Mesenchymal stem cell (in vitro differentiated cells and primary cell): ENCODE measurements around the gene PRKG1.

Experiments used
- DNase-seq: peaks from one replicate; pipeline ENCODE4 v3.0.0-alpha.2; 2013
- H2AFZ ChIP-seq: one replicate; pipeline ENCODE4 v1.6.1; 2013; ENCODE audit warnings: low read depth, mild to moderate bottlenecking, control low read depth, inconsistent platforms, low read length, moderate library complexity
- H2AK5ac ChIP-seq: 2 replicates; pipeline ENCODE4 v1.6.1; 2013; ENCODE audit warnings: low read length, moderate library complexity, mild to moderate bottlenecking, inconsistent platforms; ENCODE audit not compliant: severe bottlenecking
- H2BK120ac ChIP-seq: one replicate; pipeline ENCODE4 v1.6.1; 2013; ENCODE audit warnings: low read depth, mild to moderate bottlenecking, inconsistent platforms, low read length, moderate library complexity
- H2BK12ac ChIP-seq, 2 experiments: one replicate each; pipeline ENCODE4 v1.6.1; 2013; ENCODE audit warnings: inconsistent platforms in 2 of 2, low read length in 2 of 2, mild to moderate bottlenecking in 2 of 2, moderate library complexity in 2 of 2, control low read depth in 1 of 2
- H2BK15ac ChIP-seq: one replicate; pipeline ENCODE4 v1.6.1; 2013; ENCODE audit warnings: mild to moderate bottlenecking, low read depth, inconsistent platforms; ENCODE audit not compliant: poor library complexity, severe bottlenecking
- H2BK5ac ChIP-seq: 2 replicates; pipeline ENCODE4 v1.6.1; 2013; ENCODE audit warnings: low read depth, mild to moderate bottlenecking, low read length, control low read depth, inconsistent platforms; ENCODE audit not compliant: poor library complexity, severe bottlenecking
- H3K14ac ChIP-seq, 2 experiments: one replicate each; pipeline ENCODE4 v1.6.1; 2013; ENCODE audit warnings: inconsistent platforms in 2 of 2, low read length in 2 of 2, control low read depth in 1 of 2, mild to moderate bottlenecking in 1 of 2, moderate library complexity in 1 of 2
- H3K18ac ChIP-seq, 2 experiments: one replicate each; pipeline ENCODE4 v1.6.1; 2013; ENCODE audit warnings: inconsistent platforms in 2 of 2, low read length in 2 of 2, control low read depth in 1 of 2, low read depth in 1 of 2, mild to moderate bottlenecking in 1 of 2
- H3K23ac ChIP-seq, 2 experiments: one replicate each; pipeline ENCODE4 v1.6.1; 2013; ENCODE audit warnings: inconsistent platforms in 2 of 2, low read length in 2 of 2, mild to moderate bottlenecking in 2 of 2, moderate library complexity in 2 of 2, control low read depth in 1 of 2
- H3K27ac ChIP-seq: 2 replicates; pipeline ENCODE4 v1.5.1; 2013; ENCODE audit warnings: mild to moderate bottlenecking, moderate library complexity, low read length, control low read depth, inconsistent platforms; ENCODE audit not compliant: poor library complexity, severe bottlenecking
- H3K27me3 ChIP-seq, 2 experiments: 2 replicates each; pipeline versions ENCODE4 v1.6.1 to v1.7.0; 2013; ENCODE audit warnings: low read length in 2 of 2, mild to moderate bottlenecking in 2 of 2, moderate library complexity in 2 of 2, control low read depth in 1 of 2, inconsistent platforms in 1 of 2; ENCODE audit not compliant: control insufficient read depth in 1 of 2, insufficient read depth in 1 of 2
- H3K36me3 ChIP-seq, 2 experiments: 2 replicates each; pipeline versions ENCODE4 v1.6.1 to v1.7.0; 2013; ENCODE audit warnings: low read length in 2 of 2, control low read depth in 1 of 2, inconsistent platforms in 1 of 2, low read depth in 1 of 2, mild to moderate bottlenecking in 1 of 2; ENCODE audit not compliant: insufficient read depth in 2 of 2, control insufficient read depth in 1 of 2
- H3K4ac ChIP-seq, 2 experiments: one replicate each; pipeline ENCODE4 v1.6.1; 2013; ENCODE audit warnings: inconsistent platforms in 2 of 2, low read length in 2 of 2, mild to moderate bottlenecking in 2 of 2, moderate library complexity in 2 of 2, control low read depth in 1 of 2, low read depth in 1 of 2
- H3K4me1 ChIP-seq: 2 replicates; pipeline ENCODE4 v1.6.1; 2013; ENCODE audit warnings: low read depth, low read length, control low read depth; ENCODE audit not compliant: control insufficient read depth, insufficient read depth
- H3K4me2 ChIP-seq: 2 replicates; pipeline ENCODE4 v1.6.1; 2013; ENCODE audit warnings: low read length, mild to moderate bottlenecking, inconsistent platforms; ENCODE audit not compliant: poor library complexity, severe bottlenecking
- H3K4me3 ChIP-seq, 2 experiments: 2 replicates each; pipeline versions ENCODE4 v1.5.1 to v1.7.0; 2013; ENCODE audit warnings: low read length in 2 of 2, mild to moderate bottlenecking in 2 of 2, control low read depth in 1 of 2, low read depth in 1 of 2; ENCODE audit not compliant: insufficient read depth in 1 of 2
- H3K79me1 ChIP-seq: replicated peaks from 2 replicates; pipeline ENCODE4 v1.6.1; 2013; ENCODE audit warnings: mild to moderate bottlenecking, control low read depth, low read length, inconsistent platforms; ENCODE audit not compliant: poor library complexity, severe bottlenecking
- H3K9ac ChIP-seq: 2 replicates; pipeline ENCODE4 v1.7.0; 2013; ENCODE audit warnings: mild to moderate bottlenecking, low read length, moderate library complexity
- H3K9me3 ChIP-seq: 2 replicates; pipeline ENCODE4 v1.7.0; 2013; ENCODE audit warnings: mild to moderate bottlenecking, low read length; ENCODE audit not compliant: control insufficient read depth
- H4K8ac ChIP-seq: one replicate; pipeline ENCODE4 v1.6.1; 2013; ENCODE audit warnings: inconsistent platforms, mild to moderate bottlenecking, low read length, moderate library complexity
- H4K91ac ChIP-seq: one replicate; pipeline ENCODE4 v1.6.1; 2013; ENCODE audit warnings: mild to moderate bottlenecking, low read length, inconsistent platforms
- WGBS: methylation state at CpG from one replicate; pipeline ENCODE4 v1.1.7; 2013; ENCODE audit warnings: mixed read lengths; 5-methylcytosine and 5-hydroxymethylcytosine counted together

PRKG1 gene

DNA sequence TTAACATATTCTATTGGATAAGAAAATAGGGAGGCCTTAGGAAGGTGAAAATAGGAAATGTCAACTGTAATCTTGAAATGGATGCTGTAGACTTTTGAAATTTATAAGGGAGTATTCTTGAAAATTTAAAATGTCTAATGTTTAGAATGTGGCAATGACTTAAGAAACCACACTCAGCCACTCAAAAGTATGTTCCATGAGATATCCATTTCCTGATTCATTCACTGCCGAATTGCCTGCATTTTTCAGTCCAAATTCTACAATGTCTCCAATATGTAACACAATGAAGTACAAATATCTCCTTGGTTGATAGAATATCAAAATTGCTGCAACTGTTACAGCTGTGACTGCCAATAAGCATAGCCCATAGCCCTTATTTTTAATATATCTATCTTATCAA, 25.9 kb downstream of the PRKG1 start:
- no peak overlapping the region for H3K4me2 ChIP-seq
- no peaks in the 10 kb centered on the region for H3K4me1 ChIP-seq
- no peak overlapping the region for H2BK120ac ChIP-seq
- 81% methylated on average over 1 of the region's 1 CpG for WGBS
- no peak overlapping the region for H3K18ac ChIP-seq
- H3K27me3 ChIP-seq, result no peaks in the 10 kb centered on the region
- H3K14ac ChIP-seq, result no peak overlapping the region
- no peak overlapping the region for H2AK5ac ChIP-seq
- H4K8ac ChIP-seq, result no peak overlapping the region
- H4K91ac ChIP-seq, result no peak overlapping the region
- H3K9me3 ChIP-seq, result no peaks in the 10 kb centered on the region
- no peak overlapping the region for H3K4me3 ChIP-seq
- H2BK15ac ChIP-seq, result no peak overlapping the region
- no peak overlapping the region for H3K4ac ChIP-seq
- no peak overlapping the region for H2BK12ac ChIP-seq
- H3K36me3 ChIP-seq, result no peaks in the 10 kb centered on the region
- no peak for DNase-seq
- H3K79me1 ChIP-seq, result no peaks in the 10 kb centered on the region
- no peak overlapping the region for H3K23ac ChIP-seq
- no peak overlapping the region for H2AFZ ChIP-seq
- no peak overlapping the region for H3K9ac ChIP-seq
- no peak overlapping the region for H3K27ac ChIP-seq
- H2BK5ac ChIP-seq, result no peak overlapping the region

- Histone ChIP-seq H2AFZ (no peak overlapping the region), H3K23ac (no peak overlapping the region), H2AK5ac (no peak overlapping the region), H4K8ac (no peak overlapping the region), H3K36me3 (no peaks in the 10 kb centered on the region), H3K9me3 (no peaks in the 10 kb centered on the region), H4K91ac (no peak overlapping the region), H3K9ac (no peak overlapping the region), H2BK12ac (no peak overlapping the region), H3K79me1 (no peaks in the 10 kb centered on the region), H3K4me1 (no peaks in the 10 kb centered on the region), H3K18ac (no peak overlapping the region), H2BK120ac (no peak overlapping the region), H3K4ac (no peak overlapping the region), H3K27me3 (no peaks in the 10 kb centered on the region), H3K4me2 (no peak overlapping the region), H2BK15ac (no peak overlapping the region), H2BK5ac (no peak overlapping the region), H3K4me3 (no peak overlapping the region), H3K14ac (no peak overlapping the region), H3K27ac (no peak overlapping the region)
- DNase-seq, result no peak
- WGBS, result 92% methylated on average over 2 of the region's 3 CpGs
Measured at GRCh38 chr10:51103554-51104217, 29.4 kb downstream of the PRKG1 start.

DNA sequence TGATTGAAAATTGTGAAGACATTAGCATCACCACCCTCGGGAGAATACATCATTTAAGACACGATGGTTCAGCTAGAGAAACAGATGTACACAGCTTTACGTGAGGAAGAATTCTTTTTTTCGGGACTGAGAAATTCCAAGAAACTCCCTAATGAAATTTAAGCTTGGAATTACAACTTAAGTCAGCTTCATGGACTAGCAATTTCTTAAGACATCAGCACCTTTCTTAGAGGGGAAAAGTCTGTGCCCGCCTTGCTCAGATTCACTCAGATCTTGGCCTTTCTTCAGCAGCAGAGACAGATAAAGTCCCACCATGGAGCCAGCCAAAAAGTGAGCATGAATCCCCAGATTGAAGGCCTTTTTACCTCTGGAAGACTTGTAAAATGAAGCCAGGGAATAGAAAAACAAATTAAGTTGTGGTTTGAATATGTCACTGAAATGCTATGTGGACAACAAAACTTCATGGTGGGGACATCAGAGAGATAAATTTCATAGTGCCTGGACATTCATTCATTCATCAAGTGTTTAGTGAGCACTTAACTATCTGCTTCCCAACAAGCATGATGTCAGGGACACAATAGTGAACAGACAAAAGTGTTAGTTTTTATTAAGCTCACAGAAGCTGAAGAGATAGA, 32.1 kb downstream of the PRKG1 start:
- Histone ChIP-seq H2BK15ac (no peak overlapping the region), H3K36me3 (no peaks in the 10 kb centered on the region), H3K4me1 (no peaks in the 10 kb centered on the region), H3K27ac (no peak overlapping the region), H4K91ac (no peak overlapping the region), H3K4ac (no peak overlapping the region), H3K14ac (no peak overlapping the region), H3K27me3 (no peaks in the 10 kb centered on the region), H2AK5ac (no peak overlapping the region), H3K9me3 (no peaks in the 10 kb centered on the region), H2BK12ac (no peak overlapping the region), H4K8ac (no peak overlapping the region), H3K18ac (no peak overlapping the region), H2BK120ac (no peak overlapping the region), H3K4me2 (no peak overlapping the region), H2BK5ac (no peak overlapping the region), H3K4me3 (no peak overlapping the region), H2AFZ (no peak overlapping the region), H3K23ac (no peak overlapping the region), H3K79me1 (no peaks in the 10 kb centered on the region), H3K9ac (no peak overlapping the region)
- DNase-seq, result no peak
- WGBS, result 100% methylated on average over 5 of the region's 5 CpGs

- no peak overlapping the region for H2BK15ac ChIP-seq
- WGBS, result no CpG with 5 or more reads among the region's 1 CpG
- H2AK5ac ChIP-seq, result no peak overlapping the region
Measured at GRCh38 chr10:51108406-51108805, 34.1 kb downstream of the PRKG1 start.

More at GRCh38 chr10:51108406-51108805, 34.1 kb downstream of the PRKG1 start:
- Histone ChIP-seq H3K27ac (no peak overlapping the region), H3K4me2 (no peak overlapping the region), H4K91ac (no peak overlapping the region), H3K9me3 (no peaks in the 10 kb centered on the region), H2BK120ac (no peak overlapping the region), H3K18ac (no peak overlapping the region), H3K23ac (no peak overlapping the region), H2AFZ (no peak overlapping the region), H3K9ac (no peak overlapping the region), H3K4ac (no peak overlapping the region), H2BK12ac (no peak overlapping the region), H2BK5ac (no peak overlapping the region), H3K79me1 (no peaks in the 10 kb centered on the region), H3K14ac (no peak overlapping the region), H3K36me3 (no peaks in the 10 kb centered on the region), H3K4me1 (no peaks in the 10 kb centered on the region), H3K4me3 (no peak overlapping the region), H3K27me3 (no peaks in the 10 kb centered on the region), H4K8ac (no peak overlapping the region)
- no peak for DNase-seq
